Right lobe of liver (tissue), 4 donors: ENCODE results near the gene NR6A1.

Source experiments
- CTCF ChIP-seq, 4 donors: fragments of 200-600 bp in 3 of 4; fragments of 450-650 bp in 1 of 4; IDR thresholded peaks; one replicate each; pipeline versions ENCODE4 v1.5.1 to v1.8.0; 2016 to 2022; ENCODE audit warnings: antibody characterized with exemption in 4 of 4, mild to moderate bottlenecking in 2 of 4
- POLR2A ChIP-seq: fragments of 450-650 bp; IDR thresholded peaks from one replicate; pipeline ENCODE4 v1.6.1; 2017; ENCODE audit warnings: antibody characterized with exemption, mild to moderate bottlenecking
- donor health status: DM: no; HTN: no; CAD: no.
- donor health status: DM: no; HTN: no; CAD: no.
- donor health status: DM: no; HTN: yes; CAD: no.

GRCh38 chr9:124477211-124477647, 293.9 kb downstream of the NR6A1 start:
- TF ChIP-seq CTCF (IDR thresholded peaks at IDR 0.05) (no peak), POLR2A (no peak)
